Testis (tissue), 3 donors: Measurements from ENCODE around the gene STYK1. TPM values are rescaled to one million over a fixed set of nuclear protein-coding genes. Genes with fewer than 3 reads are reported as not detected.
"Not testable (repeated sequence)": the region's sequence is repeated elsewhere in the genome, so short reads cannot be mapped to it uniquely, and the experiment has no call there.

ENCODE experiments used
- DNase-seq: peaks from one replicate; pipeline ENCODE4 v3.0.0-alpha.2; 2019
- H3K27ac ChIP-seq, 2 donors: fragments of 200-600 bp; sonication (generic); one replicate each; pipeline ENCODE4 v1.5.1; 2019
- H3K27me3 ChIP-seq: fragments of 200-600 bp; sonication (generic); one replicate; pipeline ENCODE4 v1.5.1; 2019
- H3K36me3 ChIP-seq: fragments of 200-600 bp; sonication (generic); one replicate; pipeline ENCODE4 v1.5.1; 2017; ENCODE audit warnings: low read depth; ENCODE audit errors: missing control alignments
- H3K4me1 ChIP-seq: fragments of 200-600 bp; sonication (generic); one replicate; pipeline ENCODE4 v1.5.1; 2019
- H3K4me3 ChIP-seq, 2 donors: fragments of 200-600 bp; sonication (generic); one replicate each; pipeline ENCODE4 v1.5.1; 2017 to 2019
- H3K9me3 ChIP-seq: fragments of 200-600 bp; sonication (generic); one replicate; pipeline ENCODE4 v1.5.1; 2017
- POLR2A ChIP-seq: fragments of 450-650 bp; IDR thresholded peaks from one replicate; pipeline ENCODE4 v1.6.1; 2017; ENCODE audit warnings: antibody characterized with exemption, mild to moderate bottlenecking, moderate library complexity
- WGBS, 2 donors: methylation state at CpG; one replicate each; pipeline ENCODE4 v1.1.5; 2018; 5-methylcytosine and 5-hydroxymethylcytosine counted together
- intact Hi-C: fragments of 100-400 bp; cut with DNase I; formaldehyde crosslinking; loops from one replicate; pipeline ENCODE4 v1.15.1; 2023; ENCODE audit warnings: low total_unique reads
- polyA plus RNA-seq: library from polyadenylated mRNA; stranded (reverse); fragments of 350-450 nt; fragmentation: Illumina TruSeq; extraction: RNeasy Lipid Tissue Mini Kit (QIAGEN cat#74804); gene quantifications from one replicate; pipeline ENCODE4 v1.2.3, GENCODE V29; 2014; ENCODE audit warnings: low read depth, low replicate concordance; ENCODE audit not compliant: insufficient read depth
- total RNA-seq, 2 donors: library from RNA; depleted of rRNA; stranded (reverse); fragments of >200 nt; gene quantifications; one replicate each; pipeline ENCODE4 v1.2.3, GENCODE V29; 2016
- TF ChIP-seq, protein P1 (sequence below), 3 experiments: fragments of 450-650 bp in 2 of 3; fragments of 200-600 bp in 1 of 3; sonication (generic) in 1 of 3; IDR thresholded peaks; one replicate each; pipeline ENCODE4 v1.5.1; 2016 to 2019; ENCODE audit warnings: antibody characterized with exemption in 3 of 3, mild to moderate bottlenecking in 2 of 3, moderate library complexity in 1 of 3

STYK1 gene
- total and polyA plus RNA-seq, 3 donors from 2014 or later, result 0.24 to 0.50 (median 0.26) TPM

DNA sequence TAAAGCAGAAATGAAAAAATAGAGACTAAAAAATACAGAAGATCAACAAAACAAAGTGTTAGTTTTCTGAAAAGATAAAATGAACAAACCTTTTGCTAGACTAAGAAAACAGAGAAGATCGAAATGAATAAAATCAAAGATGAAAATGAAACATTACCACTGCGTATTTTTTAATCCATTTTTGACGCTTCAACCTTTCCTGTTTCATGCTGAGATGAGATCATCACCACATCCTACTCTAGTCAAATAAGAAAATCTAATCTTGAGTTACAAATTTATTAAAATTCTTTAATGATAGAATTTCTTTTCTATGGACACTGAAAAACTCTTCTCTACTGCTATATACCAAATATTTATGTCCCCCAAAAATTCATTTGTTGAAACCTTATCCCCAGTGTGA, 91.1 kb downstream of the STYK1 start:
- Histone ChIP-seq H3K4me1 (no peaks in the 10 kb centered on the region), H3K9me3 (no peaks in the 10 kb centered on the region), H3K27ac (no peak overlapping the region), H3K27me3 (no peaks in the 10 kb centered on the region), H3K4me3 (no peak overlapping the region), H3K36me3 (no peaks in the 10 kb centered on the region)
- 96 to 98% methylated on average over 3 of the region's 3 CpGs for WGBS, 2 donors
- no peak for DNase-seq
- intact Hi-C loops, result no loop called here
- TF ChIP-seq POLR2A, result no peak
- TF ChIP-seq, protein P1, sequence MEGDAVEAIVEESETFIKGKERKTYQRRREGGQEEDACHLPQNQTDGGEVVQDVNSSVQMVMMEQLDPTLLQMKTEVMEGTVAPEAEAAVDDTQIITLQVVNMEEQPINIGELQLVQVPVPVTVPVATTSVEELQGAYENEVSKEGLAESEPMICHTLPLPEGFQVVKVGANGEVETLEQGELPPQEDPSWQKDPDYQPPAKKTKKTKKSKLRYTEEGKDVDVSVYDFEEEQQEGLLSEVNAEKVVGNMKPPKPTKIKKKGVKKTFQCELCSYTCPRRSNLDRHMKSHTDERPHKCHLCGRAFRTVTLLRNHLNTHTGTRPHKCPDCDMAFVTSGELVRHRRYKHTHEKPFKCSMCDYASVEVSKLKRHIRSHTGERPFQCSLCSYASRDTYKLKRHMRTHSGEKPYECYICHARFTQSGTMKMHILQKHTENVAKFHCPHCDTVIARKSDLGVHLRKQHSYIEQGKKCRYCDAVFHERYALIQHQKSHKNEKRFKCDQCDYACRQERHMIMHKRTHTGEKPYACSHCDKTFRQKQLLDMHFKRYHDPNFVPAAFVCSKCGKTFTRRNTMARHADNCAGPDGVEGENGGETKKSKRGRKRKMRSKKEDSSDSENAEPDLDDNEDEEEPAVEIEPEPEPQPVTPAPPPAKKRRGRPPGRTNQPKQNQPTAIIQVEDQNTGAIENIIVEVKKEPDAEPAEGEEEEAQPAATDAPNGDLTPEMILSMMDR (IDR thresholded peaks at IDR 0.05), result no peak

DNA sequence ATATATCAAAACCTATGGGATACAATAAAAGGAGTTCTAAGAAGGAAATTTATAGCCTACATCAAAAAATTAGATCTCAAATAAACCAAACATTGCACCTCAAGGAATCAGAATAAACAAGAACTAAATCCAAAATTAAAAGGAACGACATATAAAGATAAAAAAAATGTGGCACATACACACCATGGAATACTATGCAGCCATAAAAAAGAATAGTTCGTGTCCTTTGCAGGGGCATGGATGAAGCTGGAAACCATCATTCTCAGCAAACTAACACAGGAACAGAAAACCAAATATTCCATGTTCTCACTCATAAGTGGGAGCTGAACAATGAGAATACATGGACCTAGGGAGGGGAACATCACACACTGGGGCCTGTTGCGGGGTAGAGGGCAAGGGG, 91.7 kb downstream of the STYK1 start:
- intact Hi-C loops, DNase-seq, H3K4me1 ChIP-seq, H3K27me3 ChIP-seq, H3K27ac ChIP-seq, H3K36me3 ChIP-seq, H3K9me3 ChIP-seq, H3K4me3 ChIP-seq: not testable (repeated sequence)
- WGBS, 2 donors, result 70 to 83% methylated on average over 3 of the region's 3 CpGs

DNA sequence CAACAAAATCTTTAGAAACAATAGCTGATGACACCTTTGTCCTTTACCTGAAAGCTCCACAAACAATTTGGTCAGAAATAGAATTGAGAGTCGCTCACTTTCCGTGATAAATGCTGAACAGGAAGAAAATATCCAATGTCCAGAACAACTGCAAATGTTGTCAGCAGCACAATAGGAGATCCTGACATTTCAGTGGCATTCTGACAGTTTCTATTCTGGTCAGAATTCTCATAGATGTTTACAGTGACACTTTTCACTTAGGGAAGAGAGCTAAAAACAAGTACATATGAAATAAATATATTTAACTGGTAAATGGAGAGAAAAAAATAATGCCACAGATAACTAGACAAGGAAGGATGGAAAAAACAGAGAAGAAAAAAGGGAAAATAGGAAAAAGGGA, 99.5 kb downstream of the STYK1 start:
- Histone ChIP-seq H3K4me1 (no peaks in the 10 kb centered on the region), H3K27me3 (no peaks in the 10 kb centered on the region), H3K36me3 (no peaks in the 10 kb centered on the region), H3K4me3 (no peak overlapping the region), H3K27ac (no peak overlapping the region), H3K9me3 (no peaks in the 10 kb centered on the region)
- no peak for DNase-seq
- intact Hi-C loops, result no loop called here
- 62 to 97% methylated on average over 2 of the region's 2 CpGs for WGBS, 2 donors
- TF ChIP-seq POLR2A, result no peak
- TF ChIP-seq, protein P1 (IDR thresholded peaks at IDR 0.05), result no peak

DNA sequence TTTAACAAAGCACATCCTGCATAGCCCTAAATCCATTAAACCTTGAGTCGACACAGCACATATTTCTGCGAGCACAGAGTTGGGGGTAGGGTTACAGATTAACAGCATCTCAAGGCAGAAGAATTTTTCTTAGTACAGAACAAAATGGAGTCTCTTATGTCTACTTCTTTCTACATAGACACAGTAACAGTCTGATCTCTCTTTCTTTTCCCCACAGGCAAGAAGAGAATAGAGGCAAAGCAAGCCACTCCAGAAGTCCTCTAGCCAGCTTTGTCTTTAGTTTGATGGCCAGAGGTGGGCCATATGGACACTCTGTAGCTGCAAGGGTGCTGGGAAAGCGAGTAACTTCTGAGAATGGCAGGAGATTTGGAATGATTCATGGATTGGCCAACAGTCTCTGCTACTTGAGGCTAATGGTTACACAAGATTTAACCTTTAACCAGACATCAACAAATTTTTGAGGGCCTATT, 101.8 kb downstream of the STYK1 start:
- DNase-seq, H3K9me3 ChIP-seq, H3K27me3 ChIP-seq, H3K4me3 ChIP-seq, H3K27ac ChIP-seq, intact Hi-C loops, H3K36me3 ChIP-seq, H3K4me1 ChIP-seq: not testable (repeated sequence)
- WGBS, 2 donors, result 44 to 55% methylated on average over 3 of the region's 3 CpGs

DNA sequence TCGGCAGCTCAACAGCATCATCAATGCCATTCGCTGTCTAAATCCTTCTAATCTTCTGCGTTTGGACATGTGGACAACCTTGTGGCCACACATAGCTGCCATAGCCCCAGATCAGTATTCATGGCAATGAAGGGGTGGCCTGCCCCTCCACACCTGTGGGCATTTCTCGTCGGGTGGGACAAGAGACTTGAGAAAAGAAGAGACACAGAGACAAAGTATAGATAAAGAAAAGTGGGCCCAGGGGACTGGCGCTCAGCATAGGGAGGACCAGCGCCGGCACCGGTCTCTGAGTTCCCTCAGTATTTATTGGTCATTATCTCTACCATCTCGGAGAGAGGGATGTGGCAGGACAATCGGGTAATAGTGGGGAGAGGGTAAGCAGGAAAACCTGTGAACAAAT, 102.7 kb downstream of the STYK1 start:
- Histone ChIP-seq H3K4me1 (no peaks in the 10 kb centered on the region), H3K9me3 (no peaks in the 10 kb centered on the region), H3K27ac (no peak overlapping the region), H3K36me3 (no peaks in the 10 kb centered on the region), H3K4me3 (no peak overlapping the region), H3K27me3 (no peaks in the 10 kb centered on the region)
- TF ChIP-seq, protein P1 (IDR thresholded peaks at IDR 0.05), result no peak
- TF ChIP-seq POLR2A, result no peak
- intact Hi-C loops, result no loop called here
- DNase-seq, result no peak
- 80 to 87% methylated on average over 11 of the region's 11 CpGs for WGBS, 2 donors

Other genes with a start within 250 kb of the STYK1 start
- gene KLRC2, start 238.0 kb downstream of the STYK1 start, total RNA-seq, result under 1 TPM in 1 of 2 donors, not detected in 1; 0.56 TPM
- not detected for gene KLRC2, start 238.0 kb downstream of the STYK1 start, polyA plus RNA-seq
- gene KLRC1, start 220.7 kb downstream of the STYK1 start, total RNA-seq, result 1 to 10 TPM; 1.9 TPM
- 0.37 TPM for gene KLRC1, start 220.7 kb downstream of the STYK1 start, polyA plus RNA-seq
- gene EIF2S3B, start 168.2 kb downstream of the STYK1 start, total RNA-seq, result 1 to 10 TPM; 2.1 to 3.9 TPM
- gene EIF2S3B, start 168.2 kb downstream of the STYK1 start, polyA plus RNA-seq, result 4.1 TPM
- gene MAGOHB, start 60.4 kb downstream of the STYK1 start, total RNA-seq, result 10 to 100 TPM; 16.1 to 16.7 TPM
- gene MAGOHB, start 60.4 kb downstream of the STYK1 start, polyA plus RNA-seq, result 20.5 TPM
- 100 to 1,000 TPM; 493 to 511 TPM for gene YBX3, start 49.3 kb upstream of the STYK1 start, total RNA-seq
- 1,385 TPM for gene YBX3, start 49.3 kb upstream of the STYK1 start, polyA plus RNA-seq
- not detected for gene TAS2R7, start 128.6 kb upstream of the STYK1 start, total RNA-seq
- not detected for gene TAS2R7, start 128.6 kb upstream of the STYK1 start, polyA plus RNA-seq
- gene TAS2R8, start 133.2 kb upstream of the STYK1 start, total RNA-seq, result not detected
- gene TAS2R8, start 133.2 kb upstream of the STYK1 start, polyA plus RNA-seq, result not detected
- not detected for gene TAS2R9, start 136.1 kb upstream of the STYK1 start, total RNA-seq
- not detected for gene TAS2R9, start 136.1 kb upstream of the STYK1 start, polyA plus RNA-seq
- under 1 TPM in 1 of 2 donors, not detected in 1; 0.39 TPM for gene TAS2R10, start 152.3 kb upstream of the STYK1 start, total RNA-seq
- not detected for gene TAS2R10, start 152.3 kb upstream of the STYK1 start, polyA plus RNA-seq
- 1 to 10 TPM; 4.3 to 8.4 TPM for gene PRR4, start 175.4 kb upstream of the STYK1 start, total RNA-seq
- 1.3 TPM for gene PRR4, start 175.4 kb upstream of the STYK1 start, polyA plus RNA-seq
- gene PRH1, start 210.2 kb upstream of the STYK1 start, total RNA-seq, result 10 to 100 TPM; 63.0 to 73.5 TPM
- 52.2 TPM for gene PRH1, start 210.2 kb upstream of the STYK1 start, polyA plus RNA-seq
- gene TAS2R13, start 235.5 kb upstream of the STYK1 start, total RNA-seq, result 1 to 10 TPM; 3.1 to 3.6 TPM
- not detected for gene TAS2R13, start 235.5 kb upstream of the STYK1 start, polyA plus RNA-seq